ENCODE data around the gene PAQR6. TPM values are rescaled to one million over a fixed set of nuclear protein-coding genes. Genes with fewer than 3 reads are reported as not detected.

The PAQR6 gene
- polyA plus RNA-seq, 1 donor, result 4.0 TPM

DNA sequence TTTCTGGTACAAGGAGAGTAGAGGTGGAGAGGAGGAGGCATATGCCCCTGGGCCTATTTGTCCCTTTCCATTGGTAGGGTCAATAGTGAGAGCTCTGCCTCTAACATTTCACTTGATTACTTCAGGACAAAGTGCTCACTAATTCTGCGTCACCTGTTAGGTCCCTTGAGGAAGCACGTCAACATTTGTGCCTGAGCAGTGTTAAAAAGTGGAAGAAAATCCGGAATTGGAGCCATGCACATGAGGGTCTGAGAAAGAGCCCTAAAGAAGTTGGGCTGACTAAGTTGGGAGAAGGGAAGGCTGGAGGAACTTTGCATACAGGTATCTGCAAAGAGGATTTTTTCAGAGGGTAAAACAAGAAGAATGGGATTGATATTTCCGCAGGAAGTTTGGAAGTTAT, 52.0 kb downstream of the PAQR6 start:
- no peak for DNase-seq (ENCODE audit: low read depth)

GRCh38 chr1:156194300-156194652, 53.6 kb downstream of the PAQR6 start:
- DNase-seq (ENCODE audit: low read depth), result no peak

DNA sequence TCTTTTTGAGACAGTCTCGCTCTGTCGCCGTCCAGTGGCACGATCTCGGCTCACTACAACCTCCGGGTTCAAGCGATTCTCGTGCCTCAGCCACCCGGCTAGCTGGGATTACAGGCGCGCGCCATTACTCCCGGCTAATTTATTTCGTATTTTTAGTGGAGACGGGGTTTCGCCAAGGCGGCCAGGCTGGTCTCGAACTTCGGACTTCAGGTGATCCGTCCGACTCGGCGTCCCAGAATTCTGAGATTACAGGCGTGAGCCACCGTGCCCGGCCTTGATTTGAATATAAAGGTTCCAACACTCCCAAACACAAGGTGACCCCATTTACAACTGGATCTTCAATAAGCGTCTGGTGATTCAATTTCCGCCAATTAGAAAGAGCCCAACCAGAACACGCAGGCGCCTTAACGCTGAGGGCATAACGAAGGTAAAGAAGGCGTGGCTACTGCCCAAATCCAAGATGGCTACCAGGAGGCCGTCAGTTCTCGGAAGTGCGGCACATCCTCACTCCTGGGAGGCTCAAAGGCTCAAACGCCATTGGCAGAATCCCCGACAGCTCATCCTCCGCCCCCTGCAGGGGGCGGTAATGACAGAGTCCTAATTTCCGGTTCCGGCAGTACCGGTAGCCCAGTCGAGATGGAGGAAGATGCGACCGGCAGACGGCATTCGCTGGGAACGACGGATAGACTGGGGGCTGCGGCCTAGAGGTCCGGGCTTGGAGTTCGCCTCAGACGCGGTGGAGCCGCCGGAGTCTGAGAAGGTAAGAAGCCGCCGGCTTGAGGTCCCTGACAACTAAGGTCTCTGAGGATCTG, 54.2 kb downstream of the PAQR6 start, which contains the start of gene SLC25A44:
Gene SLC25A44 (plus strand): TSS at position 617 of the 812 bp plus-strand sequence. CDS start 5,744 bp downstream, outside the sequence.
- DNase-seq (ENCODE audit: low read depth), result peak; percentile 100

Other genes starting within 250 kb of the PAQR6 start
- 218 TPM for gene SSR2, start 227.1 kb downstream of the PAQR6 start, polyA plus RNA-seq (ENCODE audit: insufficient read length)
- gene UBQLN4, start 194.3 kb downstream of the PAQR6 start, polyA plus RNA-seq (ENCODE audit: insufficient read length), result 47.5 TPM
- gene LAMTOR2, start 193.3 kb downstream of the PAQR6 start, polyA plus RNA-seq (ENCODE audit: insufficient read length), result 36.3 TPM
- gene RAB25, start 186.9 kb downstream of the PAQR6 start, polyA plus RNA-seq (ENCODE audit: insufficient read length), result not detected
- 21.8 TPM for gene MEX3A, start 165.6 kb downstream of the PAQR6 start, polyA plus RNA-seq (ENCODE audit: insufficient read length)
- gene LMNA, start 133.3 kb downstream of the PAQR6 start, polyA plus RNA-seq (ENCODE audit: insufficient read length), result 298 TPM
- 3.0 TPM for gene SEMA4A, start 94.5 kb downstream of the PAQR6 start, polyA plus RNA-seq (ENCODE audit: insufficient read length)
- gene SLC25A44, start 54.0 kb downstream of the PAQR6 start, polyA plus RNA-seq (ENCODE audit: insufficient read length), result 10.8 TPM
- 49.2 TPM for gene PMF1, start 35.0 kb downstream of the PAQR6 start, polyA plus RNA-seq (ENCODE audit: insufficient read length)
- gene BGLAP, start 5.9 kb downstream of the PAQR6 start, polyA plus RNA-seq (ENCODE audit: insufficient read length), result 3.1 TPM
- 53.3 TPM for gene SMG5, start 34.8 kb upstream of the PAQR6 start, polyA plus RNA-seq (ENCODE audit: insufficient read length)
- gene TMEM79, start 36.3 kb upstream of the PAQR6 start, polyA plus RNA-seq (ENCODE audit: insufficient read length), result 4.3 TPM
- 21.2 TPM for gene GLMP, start 47.6 kb upstream of the PAQR6 start, polyA plus RNA-seq (ENCODE audit: insufficient read length)
- not detected for gene VHLL, start 51.3 kb upstream of the PAQR6 start, polyA plus RNA-seq (ENCODE audit: insufficient read length)
- 266 TPM for gene CCT3, start 90.2 kb upstream of the PAQR6 start, polyA plus RNA-seq (ENCODE audit: insufficient read length)
- gene TSACC, start 90.5 kb upstream of the PAQR6 start, polyA plus RNA-seq (ENCODE audit: insufficient read length), result 1.5 TPM
- gene RHBG, start 121.2 kb upstream of the PAQR6 start, polyA plus RNA-seq (ENCODE audit: insufficient read length), result not detected

Data from forelimb muscle (tissue), 1 donor.